KOPT-K1 (cell line): ENCODE data around the gene CRACDL.

Source experiments
- H3K27ac ChIP-seq: fragments of 200-600 bp; sonication (generic); 2 replicates; pipeline ENCODE4 v1.5.1; 2016; ENCODE audit warnings: antibody characterized with exemption, mild to moderate bottlenecking, low read depth, low read length; ENCODE audit not compliant: poor library complexity, severe bottlenecking
- H3K36me3 ChIP-seq: fragments of 200-600 bp; sonication (generic); 2 replicates; pipeline ENCODE4 v1.5.1; 2017; ENCODE audit warnings: antibody characterized with exemption, mild to moderate bottlenecking, low read length, moderate library complexity; ENCODE audit not compliant: insufficient read depth
- H3K9me3 ChIP-seq: fragments of 200-600 bp; sonication (generic); 2 replicates; pipeline ENCODE4 v1.5.1; 2017; ENCODE audit warnings: antibody characterized with exemption, low read length, mild to moderate bottlenecking; ENCODE audit not compliant: insufficient read depth, poor library complexity, severe bottlenecking

CRACDL gene, protein sequence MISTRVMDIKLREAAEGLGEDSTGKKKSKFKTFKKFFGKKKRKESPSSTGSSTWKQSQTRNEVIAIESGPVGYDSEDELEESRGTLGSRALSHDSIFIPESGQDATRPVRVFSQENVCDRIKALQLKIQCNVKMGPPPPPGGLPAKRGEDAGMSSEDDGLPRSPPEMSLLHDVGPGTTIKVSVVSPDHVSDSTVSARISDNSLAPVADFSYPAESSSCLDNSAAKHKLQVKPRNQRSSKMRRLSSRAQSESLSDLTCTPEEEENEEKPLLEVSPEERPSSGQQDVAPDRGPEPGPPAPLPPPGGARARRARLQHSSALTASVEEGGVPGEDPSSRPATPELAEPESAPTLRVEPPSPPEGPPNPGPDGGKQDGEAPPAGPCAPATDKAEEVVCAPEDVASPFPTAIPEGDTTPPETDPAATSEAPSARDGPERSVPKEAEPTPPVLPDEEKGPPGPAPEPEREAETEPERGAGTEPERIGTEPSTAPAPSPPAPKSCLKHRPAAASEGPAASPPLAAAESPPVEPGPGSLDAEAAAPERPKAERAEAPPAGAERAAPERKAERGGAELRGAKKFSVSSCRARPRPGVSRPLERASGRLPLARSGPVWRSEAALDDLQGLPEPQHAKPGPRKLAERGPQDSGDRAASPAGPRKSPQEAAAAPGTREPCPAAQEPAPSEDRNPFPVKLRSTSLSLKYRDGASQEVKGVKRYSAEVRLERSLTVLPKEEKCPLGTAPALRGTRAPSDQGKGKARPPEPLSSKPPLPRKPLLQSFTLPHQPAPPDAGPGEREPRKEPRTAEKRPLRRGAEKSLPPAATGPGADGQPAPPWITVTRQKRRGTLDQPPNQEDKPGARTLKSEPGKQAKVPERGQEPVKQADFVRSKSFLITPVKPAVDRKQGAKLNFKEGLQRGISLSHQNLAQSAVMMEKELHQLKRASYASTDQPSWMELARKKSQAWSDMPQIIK

DNA sequence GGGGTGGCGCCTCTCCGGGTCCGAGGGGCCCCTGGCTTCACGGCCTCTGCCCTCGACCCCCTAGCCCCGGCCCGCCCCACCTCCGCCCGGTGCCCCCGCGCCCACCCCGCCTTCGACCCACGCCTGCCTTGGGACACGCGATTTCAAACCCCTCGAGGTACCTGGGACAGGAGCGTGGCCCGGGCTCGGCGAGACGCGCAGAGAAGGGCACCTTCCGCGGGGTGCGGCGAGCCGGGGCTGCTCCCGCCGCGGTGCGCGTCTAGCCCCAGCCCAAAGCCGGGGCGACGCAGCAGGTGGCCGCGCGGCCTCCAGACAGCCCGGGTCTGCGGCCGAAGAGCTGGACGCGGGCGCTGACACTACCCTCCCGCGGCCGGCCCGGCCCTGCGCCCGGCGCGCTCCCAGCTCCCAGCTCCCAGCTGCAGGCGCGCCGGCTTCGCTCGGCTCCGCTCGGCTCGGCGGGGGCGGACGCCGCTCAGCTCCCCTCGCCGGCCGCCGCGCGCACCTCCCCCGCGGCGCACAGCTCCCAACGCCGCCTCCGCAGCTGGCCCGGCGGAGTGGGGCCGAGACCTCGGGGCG is at the start of gene CRACDL:
TSS of gene CRACDL (minus strand) at position 449 of the 576 bp plus-strand sequence. CDS start 89,425 bp downstream, outside the sequence.
- Histone ChIP-seq H3K36me3 (no peaks in the 10 kb centered on the region), H3K9me3 (no peaks in the 10 kb centered on the region), H3K27ac (no peak within 1 kb of the TSS)

DNA sequence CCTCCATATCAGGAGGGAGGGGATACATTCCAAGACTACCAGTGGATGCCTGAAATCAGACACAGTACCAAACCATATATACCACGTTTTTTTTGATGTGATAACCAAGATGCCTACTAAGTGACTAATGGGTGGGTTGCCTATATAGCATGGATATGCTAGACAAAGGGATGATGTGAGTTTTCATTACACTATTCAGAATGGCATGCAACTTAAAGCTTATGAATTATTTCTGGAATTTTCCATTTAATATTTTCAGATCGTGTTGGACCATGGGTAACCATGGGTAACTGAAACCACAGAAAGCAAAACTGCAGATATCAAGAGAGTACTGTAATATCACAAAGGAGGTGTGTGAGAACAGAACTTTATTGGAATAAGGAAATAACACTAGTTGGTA is 39.6 kb upstream of the CRACDL start:
- H3K9me3 ChIP-seq, result peaks cover 24% of the 10 kb centered on the region
- no peak overlapping the region for H3K27ac ChIP-seq

DNA sequence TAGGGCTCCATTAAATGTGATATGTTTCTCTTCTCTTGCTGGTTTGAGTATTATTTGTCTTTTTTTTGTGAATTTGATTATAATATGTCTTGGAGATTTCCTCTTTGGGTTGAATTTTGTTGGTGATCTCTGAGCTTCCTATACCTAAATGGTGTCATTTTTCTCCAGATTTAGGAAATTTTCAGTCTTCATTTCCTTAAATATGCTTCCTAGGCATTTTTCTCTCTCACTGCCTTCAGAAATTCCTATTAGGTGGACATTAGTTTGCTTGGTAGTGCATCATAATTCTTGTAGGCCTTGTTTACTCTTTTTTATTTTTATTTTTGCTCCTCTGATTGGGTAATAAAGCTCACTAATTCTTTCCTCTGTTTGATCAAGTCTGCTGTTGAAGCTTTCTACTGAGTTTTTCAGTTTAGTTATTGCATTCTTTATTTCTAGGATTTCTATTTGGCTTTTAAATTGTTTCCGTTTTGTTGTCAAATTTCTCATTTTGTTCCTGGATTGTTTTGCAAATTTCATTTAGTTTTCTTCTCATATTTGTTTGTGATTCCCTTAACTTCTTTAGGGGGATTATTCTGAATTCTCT is 36.6 kb upstream of the CRACDL start:
- Histone ChIP-seq H3K36me3 (no peaks in the 10 kb centered on the region), H3K27ac (no peak overlapping the region), H3K9me3 (peaks cover 33% of the 10 kb centered on the region)

More for the DNA sequence above, 39.6 kb upstream of the CRACDL start:
- no peaks in the 10 kb centered on the region for H3K36me3 ChIP-seq

DNA sequence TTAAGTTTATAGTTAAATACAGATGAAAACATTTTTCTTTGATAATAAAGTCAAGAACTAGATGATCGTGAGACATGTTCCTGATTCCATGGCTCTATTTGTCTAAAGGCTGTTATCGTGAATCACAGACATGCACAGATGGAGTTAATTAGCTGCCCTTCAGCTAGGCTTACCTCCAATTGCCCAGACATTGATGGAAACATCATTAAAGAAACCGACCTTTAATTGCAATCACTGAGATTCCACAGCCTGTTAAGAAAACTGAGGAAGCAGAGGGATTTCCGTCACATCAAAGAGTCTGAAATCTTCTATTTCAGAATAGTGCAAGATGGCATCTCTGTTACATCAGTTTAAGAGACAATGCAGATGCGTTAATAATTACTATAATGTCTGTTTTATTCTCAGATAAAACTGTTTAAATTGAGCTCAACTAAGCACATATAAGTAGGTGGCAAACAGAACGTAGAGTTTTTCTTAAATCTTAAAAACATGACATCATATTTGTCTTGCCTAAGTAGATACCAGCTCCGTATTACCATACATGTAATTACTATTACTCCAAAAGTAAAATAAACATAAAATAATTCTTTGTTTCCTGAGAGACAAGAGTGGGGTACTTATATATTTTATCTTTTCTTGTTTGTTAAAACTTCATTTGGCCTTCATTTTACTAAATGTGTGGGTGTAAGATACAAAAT is 23.9 kb upstream of the CRACDL start:
- Histone ChIP-seq H3K36me3 (no peaks in the 10 kb centered on the region), H3K27ac (no peak overlapping the region), H3K9me3 (no peaks in the 10 kb centered on the region)

DNA sequence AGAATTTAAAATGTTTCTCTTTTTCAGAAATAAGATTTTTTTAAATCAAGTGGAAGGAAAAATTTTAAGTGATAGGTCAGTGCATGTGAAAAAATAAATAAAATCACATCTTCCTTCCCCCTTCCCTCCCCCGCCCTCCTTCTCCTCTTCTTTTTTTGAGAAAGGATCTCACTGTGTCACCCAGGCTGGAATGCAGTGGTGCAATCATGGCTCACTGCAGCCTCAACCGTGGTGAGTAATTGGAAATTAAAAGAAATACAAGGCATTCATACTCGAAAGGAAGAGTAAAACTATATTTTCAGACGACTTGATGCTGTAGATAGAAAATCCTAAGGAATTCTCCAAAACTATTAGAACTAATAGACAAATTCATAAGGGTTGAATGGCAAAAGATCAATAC is 16.9 kb upstream of the CRACDL start:
- Histone ChIP-seq H3K27ac (no peak overlapping the region), H3K9me3 (no peaks in the 10 kb centered on the region), H3K36me3 (no peaks in the 10 kb centered on the region)

DNA sequence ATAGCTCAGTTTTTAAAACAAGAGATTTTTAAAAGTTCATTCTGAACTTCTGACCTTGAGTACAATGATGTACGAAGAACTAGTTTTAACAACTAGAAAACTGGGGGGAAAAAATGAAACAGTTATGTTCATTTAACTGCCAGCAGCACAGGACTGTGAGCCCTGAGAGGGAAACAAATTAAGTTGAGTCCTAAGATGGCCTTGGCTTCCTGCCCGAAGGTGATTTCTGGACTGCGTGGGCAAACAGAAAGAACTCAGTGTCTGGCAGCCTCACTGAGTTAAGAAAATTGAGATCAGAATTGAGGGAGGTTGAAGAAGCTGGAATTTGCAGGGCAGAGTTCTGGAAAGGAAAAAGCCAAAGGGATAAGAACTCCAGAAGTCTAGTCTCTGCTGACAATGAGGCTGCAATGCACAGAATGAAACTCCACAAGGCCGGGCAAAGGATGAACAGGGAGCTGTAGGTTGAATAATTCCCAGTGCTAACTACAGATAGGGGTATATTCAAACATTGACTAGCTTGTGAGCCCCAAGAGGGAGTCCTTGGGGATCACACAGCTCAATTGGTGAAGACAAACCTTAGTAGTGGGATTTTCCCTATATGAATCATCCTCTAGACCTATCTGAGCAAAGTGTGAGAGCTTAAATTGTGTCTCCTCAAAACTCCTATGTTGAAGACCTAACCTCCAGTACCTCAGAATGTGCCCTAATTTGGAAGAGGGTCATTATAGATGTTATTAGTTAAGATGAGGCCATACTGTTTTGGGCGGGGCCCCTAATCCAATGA is 13.1 kb upstream of the CRACDL start:
- Histone ChIP-seq H3K36me3 (no peaks in the 10 kb centered on the region), H3K9me3 (no peaks in the 10 kb centered on the region), H3K27ac (no peak overlapping the region)

DNA sequence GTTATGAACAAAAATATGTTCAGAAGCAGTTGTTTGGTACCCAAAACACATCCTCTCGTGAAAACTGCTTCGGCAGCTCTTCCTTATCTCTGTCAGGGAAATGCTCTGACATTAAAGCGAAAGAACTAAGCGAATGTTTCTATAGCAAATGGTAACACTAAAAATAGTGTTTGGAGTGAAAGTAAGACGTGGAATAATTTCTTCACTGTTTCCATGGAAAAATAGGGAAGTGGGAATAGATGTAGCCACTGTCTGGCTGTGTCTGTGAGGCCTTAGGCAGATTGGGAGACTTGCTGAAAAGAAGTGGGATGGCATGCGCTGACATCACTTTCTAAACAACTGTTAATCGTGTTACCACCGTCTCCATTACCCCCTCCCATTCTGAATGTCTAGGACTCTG is 11.5 kb upstream of the CRACDL start:
- Histone ChIP-seq H3K9me3 (no peaks in the 10 kb centered on the region), H3K36me3 (no peaks in the 10 kb centered on the region), H3K27ac (no peak overlapping the region)

DNA sequence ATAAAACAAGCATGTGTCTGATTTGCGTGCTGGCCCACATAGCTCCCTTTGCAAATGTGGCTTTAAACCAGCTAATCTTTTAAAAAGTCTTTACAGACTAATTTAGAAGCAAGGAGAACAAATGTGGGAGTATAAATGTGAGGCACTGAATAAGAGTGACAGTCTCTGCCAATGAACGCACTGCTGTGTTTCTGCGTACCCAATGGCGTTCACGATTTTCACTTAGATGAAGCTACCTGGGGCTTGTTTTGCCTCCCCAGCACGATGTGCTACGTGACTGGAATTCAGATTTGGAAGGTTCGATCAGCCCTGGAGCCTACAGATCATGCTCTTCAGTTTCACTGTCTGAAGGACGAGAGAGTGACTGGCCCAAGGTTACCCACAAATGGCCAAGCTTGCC is 10.8 kb upstream of the CRACDL start:
- no peaks in the 10 kb centered on the region for H3K36me3 ChIP-seq
- H3K27ac ChIP-seq, result no peak overlapping the region
- no peaks in the 10 kb centered on the region for H3K9me3 ChIP-seq

DNA sequence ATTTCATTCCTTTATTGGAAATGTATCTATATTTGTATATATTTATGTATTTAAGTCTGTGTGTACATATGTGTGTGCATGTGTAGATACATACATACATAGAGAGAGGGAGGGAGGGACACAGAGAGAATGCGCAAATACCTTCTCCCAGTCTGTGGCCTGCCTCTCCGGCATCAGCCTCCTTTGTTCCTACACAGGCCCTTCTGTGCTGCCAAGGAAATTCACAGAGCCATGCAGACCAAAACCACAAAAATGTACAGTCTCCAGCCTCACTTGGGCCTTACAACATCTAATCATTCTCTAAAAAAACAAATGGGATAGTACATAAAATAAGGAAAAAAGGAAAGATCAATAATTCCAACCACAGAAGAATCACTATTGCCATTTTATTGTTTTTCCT is 8.8 kb upstream of the CRACDL start:
- H3K27ac ChIP-seq, result no peak overlapping the region
- no peaks in the 10 kb centered on the region for H3K9me3 ChIP-seq
- no peaks in the 10 kb centered on the region for H3K36me3 ChIP-seq

DNA sequence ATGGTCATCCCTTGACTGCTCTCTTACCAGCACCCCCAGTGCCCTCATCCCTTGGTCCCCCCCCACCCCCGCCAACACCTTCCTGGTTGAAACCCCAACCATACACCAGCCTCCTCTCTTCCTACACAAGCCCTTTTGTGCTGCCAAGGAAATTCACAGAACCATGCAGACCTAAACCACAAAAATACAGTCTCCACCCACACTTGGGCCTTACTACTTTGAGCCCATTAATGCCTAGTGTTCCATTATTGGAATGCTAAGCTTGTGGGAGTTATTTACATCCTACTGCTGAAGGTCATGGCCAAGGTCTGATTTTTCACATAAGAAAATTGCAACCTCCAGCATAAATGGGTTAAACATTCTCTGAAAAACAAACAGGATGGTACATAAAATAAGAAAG is 4.1 kb upstream of the CRACDL start:
- H3K9me3 ChIP-seq, result no peaks in the 10 kb centered on the region
- H3K36me3 ChIP-seq, result no peaks in the 10 kb centered on the region
- H3K27ac ChIP-seq, result no peak overlapping the region

DNA sequence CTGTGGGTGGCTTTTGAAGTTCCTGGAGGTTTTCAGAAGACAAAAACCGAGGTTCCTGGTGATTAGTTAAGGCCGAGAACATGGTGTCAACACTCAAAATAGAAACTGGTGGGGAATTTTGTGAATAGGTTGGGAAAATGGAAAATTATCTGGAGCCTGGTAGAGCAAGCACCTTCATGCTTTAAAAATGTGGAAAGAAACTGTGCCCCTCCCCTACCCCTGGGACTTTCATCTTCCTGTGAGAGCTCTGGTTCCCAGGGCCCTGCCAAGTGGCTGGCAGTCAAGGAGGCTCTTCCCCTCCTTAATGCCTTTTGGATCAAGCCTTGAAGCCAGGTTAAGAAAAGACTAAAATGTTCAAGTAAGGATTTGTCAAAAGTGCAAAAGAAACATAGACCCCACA is 1.9 kb upstream of the CRACDL start:
- Histone ChIP-seq H3K27ac (no peak overlapping the region), H3K36me3 (no peaks in the 10 kb centered on the region), H3K9me3 (no peaks in the 10 kb centered on the region)

DNA sequence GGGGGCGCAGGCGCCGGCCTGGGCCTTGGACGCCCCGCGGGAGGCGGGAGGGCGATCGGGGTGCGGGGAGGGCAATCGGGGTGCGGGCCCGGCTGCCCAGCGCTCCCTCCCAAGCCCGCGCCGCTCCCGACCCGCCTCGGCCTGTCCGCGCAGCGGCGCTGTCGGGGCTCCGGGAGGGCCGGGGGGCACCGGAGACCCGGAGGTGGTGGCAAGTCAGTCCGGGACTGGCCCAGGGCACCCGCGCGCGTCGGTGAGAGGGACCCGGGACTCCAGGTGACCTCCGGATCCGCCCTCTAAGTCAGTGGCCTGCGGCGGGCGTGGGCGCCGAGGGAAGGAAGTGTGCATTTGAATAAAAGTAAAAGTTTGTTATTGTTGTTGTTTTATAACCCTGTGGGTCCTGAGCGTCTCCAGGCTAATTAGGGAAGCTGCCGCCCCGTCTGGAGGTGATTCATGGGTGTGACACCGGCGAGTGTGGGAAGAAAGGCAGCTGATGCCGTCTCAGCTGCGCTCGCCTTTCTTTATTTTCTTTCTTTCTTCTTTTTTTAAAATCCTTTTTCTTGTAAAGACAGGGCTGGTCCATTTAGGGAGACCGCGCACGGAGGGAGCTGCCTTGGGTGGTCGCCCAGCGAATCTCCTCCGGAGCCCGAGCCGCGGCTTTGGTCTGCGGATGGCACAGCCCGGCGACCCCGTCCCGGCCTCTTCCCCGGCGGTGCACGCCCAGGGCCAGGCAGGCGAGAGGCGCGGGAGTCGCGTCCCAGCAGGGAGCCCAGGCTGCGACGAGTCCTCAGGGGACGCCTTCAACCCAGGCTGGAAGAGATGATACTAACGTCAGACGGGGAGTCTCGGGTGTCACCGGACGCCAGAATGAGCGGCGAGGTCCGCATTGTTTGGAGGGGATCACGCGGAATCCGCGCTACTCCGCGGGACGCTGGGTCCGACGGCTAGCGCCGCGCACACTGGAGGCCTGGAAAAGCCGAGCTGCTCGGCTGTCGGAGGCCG is 627 bp upstream of the CRACDL start:
- Histone ChIP-seq H3K36me3 (no peaks in the 10 kb centered on the region), H3K9me3 (no peaks in the 10 kb centered on the region), H3K27ac (no peak overlapping the region)
